Retinal pigment epithelial cell (primary cell): ENCODE data around the gene RALGPS2.
"Not testable (repeated sequence)": the region's sequence is repeated elsewhere in the genome, so short reads cannot be mapped to it uniquely, and the experiment has no call there.

Experiments used
- DNase-seq: peaks from one replicate; pipeline ENCODE4 v3.0.0-alpha.2; 2010; ENCODE audit warnings: low read depth
- H3K4me3 ChIP-seq: 2 replicates; pipeline ENCODE4 v1.5.1; 2011; ENCODE audit warnings: mild to moderate bottlenecking, low read length, control low read depth, moderate library complexity
- TF ChIP-seq, protein P1 (sequence below): conservative IDR thresholded peaks from 2 replicates; pipeline ENCODE4 v1.5.1; 2011; ENCODE audit warnings: low read depth, low read length, control low read depth, inconsistent platforms

Gene RALGPS2

DNA sequence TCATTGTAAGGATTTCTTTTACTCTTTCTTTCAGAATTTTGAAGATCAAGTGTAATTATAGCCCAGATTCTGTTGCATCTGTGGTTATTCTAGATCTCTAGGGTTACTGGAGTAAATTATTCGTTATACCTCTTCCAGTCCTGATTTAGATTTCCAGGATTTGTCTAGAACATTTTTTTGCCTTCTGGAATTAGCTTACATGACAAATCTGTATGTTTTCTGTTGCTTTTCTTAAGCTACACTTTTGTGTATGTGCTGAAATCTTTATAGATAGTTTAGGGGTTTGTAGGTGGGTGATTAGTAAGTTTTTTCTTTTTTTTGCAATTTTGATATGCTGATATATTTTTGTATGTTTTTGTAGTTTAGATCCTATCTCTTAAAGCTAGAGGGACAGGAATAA lies 13.7 kb downstream of the RALGPS2 start:
- H3K4me3 ChIP-seq, result no peak overlapping the region
- DNase-seq, result no peak
- TF ChIP-seq, protein P1, sequence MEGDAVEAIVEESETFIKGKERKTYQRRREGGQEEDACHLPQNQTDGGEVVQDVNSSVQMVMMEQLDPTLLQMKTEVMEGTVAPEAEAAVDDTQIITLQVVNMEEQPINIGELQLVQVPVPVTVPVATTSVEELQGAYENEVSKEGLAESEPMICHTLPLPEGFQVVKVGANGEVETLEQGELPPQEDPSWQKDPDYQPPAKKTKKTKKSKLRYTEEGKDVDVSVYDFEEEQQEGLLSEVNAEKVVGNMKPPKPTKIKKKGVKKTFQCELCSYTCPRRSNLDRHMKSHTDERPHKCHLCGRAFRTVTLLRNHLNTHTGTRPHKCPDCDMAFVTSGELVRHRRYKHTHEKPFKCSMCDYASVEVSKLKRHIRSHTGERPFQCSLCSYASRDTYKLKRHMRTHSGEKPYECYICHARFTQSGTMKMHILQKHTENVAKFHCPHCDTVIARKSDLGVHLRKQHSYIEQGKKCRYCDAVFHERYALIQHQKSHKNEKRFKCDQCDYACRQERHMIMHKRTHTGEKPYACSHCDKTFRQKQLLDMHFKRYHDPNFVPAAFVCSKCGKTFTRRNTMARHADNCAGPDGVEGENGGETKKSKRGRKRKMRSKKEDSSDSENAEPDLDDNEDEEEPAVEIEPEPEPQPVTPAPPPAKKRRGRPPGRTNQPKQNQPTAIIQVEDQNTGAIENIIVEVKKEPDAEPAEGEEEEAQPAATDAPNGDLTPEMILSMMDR, result no peak

DNA sequence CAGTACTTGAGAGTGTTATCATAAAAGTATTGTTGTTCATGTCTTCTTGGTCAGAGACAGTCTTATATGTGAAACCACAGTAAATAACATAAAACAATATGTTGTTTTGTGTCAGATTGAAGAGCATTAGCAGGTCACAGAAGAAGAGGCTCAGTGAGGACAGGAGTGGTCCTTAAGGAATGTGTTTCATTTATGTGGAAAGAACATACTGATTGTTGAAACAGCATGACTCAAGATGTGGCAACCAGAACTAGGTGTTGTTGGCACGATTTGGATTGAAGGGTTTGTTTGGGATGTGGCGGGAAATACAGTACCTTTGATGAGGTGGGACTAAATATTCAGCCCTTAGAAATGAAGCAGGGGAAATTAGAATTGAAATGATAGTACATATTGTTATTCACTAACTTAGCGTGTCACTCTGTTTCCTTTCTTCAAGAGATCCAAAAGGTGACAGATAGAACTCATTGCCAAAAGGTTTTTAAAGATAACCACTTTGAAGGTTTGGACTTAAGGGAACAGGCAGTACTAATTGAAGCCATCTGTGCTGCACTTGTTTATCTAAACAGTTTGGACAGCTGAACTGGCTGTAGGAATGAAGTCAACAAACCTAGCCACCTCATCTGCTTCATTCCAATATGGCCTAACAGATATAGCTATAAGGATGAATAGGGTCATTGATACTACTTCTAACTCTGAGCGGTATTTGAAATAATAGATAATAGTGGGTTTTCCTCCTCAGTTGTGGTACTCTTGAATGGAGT lies 14.4 kb downstream of the RALGPS2 start:
- DNase-seq, result no peak

DNA sequence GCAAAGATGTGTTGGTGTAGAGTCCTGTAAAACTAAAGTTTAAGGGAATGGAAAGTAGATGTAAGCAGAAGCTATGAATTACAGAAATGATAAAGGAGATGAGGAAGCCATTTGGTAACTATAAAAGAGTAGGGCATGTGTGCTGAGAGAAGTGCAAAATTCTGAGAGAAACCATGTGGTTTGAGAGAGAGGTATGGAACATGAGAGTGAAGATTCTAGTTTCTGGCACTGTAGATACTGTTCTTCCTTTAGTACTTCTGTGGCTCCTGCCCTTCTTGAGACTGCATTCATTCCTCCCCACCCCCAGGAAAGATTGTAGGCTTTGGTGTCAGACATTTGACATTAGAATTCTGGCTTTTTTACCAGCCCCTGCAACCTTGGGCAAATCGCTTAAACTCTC lies 15.4 kb downstream of the RALGPS2 start:
- TF ChIP-seq, protein P1, result no peak
- no peak for DNase-seq
- no peak overlapping the region for H3K4me3 ChIP-seq

More for the DNA sequence above, 14.4 kb downstream of the RALGPS2 start:
- H3K4me3 ChIP-seq, result no peak overlapping the region
- TF ChIP-seq, protein P1, result no peak

DNA sequence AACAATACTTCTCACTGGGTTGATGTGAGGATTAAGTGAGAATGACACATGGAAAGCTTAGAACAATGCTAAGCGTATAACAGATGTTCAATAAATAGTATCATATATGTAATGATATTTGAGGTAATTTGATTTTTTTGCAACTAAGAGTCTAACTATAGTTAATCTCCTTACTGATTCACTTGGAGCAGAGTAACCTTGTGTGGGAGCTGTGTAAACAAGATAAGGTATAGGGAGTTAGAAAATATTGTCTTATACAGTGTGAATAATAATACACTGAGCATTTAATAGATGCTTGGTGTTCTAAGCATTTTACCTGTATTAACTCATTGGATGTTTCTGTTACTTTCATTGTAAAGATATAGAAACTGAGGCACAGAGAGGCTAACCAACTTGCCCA lies 15.9 kb downstream of the RALGPS2 start:
- no peak overlapping the region for H3K4me3 ChIP-seq

DNA sequence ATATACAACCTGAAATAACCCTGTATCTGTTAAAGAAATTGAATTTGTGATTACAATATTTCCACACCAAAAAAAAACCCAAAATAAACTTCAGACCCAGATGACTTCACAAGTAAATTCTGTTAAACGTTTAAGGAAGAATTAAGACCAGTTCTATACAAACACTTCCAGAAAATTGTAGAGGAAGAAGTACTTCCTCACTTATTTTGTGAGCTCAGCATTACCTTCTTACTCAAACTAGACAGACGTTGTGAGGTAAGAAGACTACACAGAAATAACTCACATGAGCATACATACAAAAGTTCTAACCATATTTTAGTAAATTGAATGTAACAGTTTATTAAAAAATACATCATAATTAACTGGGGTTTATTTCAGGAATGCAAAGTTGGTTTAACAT lies 18.8 kb downstream of the RALGPS2 start:
- TF ChIP-seq, protein P1, result no peak
- no peak overlapping the region for H3K4me3 ChIP-seq
- no peak for DNase-seq

More for the DNA sequence above, 15.9 kb downstream of the RALGPS2 start:
- DNase-seq, result no peak
- TF ChIP-seq, protein P1, result no peak

DNA sequence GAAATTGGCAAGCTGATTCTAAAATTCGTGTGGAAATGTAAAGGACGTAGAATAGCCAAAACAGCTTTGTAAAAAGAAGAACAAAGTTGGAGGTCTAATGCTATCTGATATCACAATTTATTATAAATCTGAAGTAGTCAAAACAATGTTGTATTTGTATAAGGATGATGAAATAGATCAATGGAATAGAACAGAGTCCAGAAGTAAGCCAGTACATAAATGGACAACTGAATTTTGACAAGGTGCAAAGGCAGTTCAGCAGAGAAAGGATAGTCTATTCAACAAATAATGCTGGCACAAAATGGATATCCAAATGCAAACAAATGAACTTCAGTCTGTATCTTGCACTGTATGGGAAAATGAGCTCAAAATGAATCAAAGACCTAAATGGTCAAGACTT lies 20.2 kb downstream of the RALGPS2 start:
- TF ChIP-seq, protein P1, result no peak
- DNase-seq, result no peak
- H3K4me3 ChIP-seq, result no peak overlapping the region

DNA sequence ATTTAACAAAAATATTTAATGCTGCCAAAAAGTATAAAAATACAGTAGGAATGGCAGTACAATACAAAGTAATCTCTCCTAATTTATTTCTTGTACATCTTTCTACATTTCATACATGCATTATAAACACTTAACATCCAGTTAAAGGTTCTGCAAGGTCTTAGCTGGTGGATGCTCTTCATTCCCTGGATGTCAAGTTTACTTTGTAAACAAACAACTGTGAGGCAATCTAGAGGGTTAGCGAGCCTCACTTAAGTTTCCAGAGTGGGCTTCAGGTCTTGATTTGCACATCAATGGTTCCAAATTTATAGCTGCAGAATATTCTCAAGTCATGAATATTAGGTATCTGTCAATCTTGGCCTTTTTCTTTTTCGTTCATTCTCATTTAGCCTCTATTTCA lies 21.3 kb downstream of the RALGPS2 start:
- H3K4me3 ChIP-seq, result no peak overlapping the region
- TF ChIP-seq, protein P1, result no peak
- DNase-seq, result no peak

DNA sequence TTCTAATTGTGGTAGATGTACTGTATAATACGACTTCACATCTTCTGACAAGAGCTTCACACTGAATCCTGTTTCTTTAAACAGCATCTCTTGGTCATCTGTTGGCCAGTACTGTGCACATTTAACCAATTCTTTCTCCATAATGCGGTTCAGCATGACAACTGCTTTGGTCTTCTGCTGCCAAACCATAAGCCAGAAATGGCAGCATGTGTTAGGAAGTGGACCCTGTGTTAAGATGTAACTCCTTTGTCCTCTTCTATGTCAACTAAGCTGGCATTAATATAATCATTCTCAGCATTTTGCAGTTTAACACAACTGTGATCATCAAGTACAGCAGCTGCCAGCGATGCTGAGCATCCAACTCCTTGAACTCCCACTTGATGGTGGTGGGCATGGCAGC lies 22.3 kb downstream of the RALGPS2 start:
- not testable (repeated sequence) for H3K4me3 ChIP-seq, DNase-seq
